Measurements from ENCODE around the gene BRINP1. TPM values are rescaled to one million over a fixed set of nuclear protein-coding genes. Genes with fewer than 3 reads are reported as not detected.

Gene BRINP1
- total and polyA plus RNA-seq, 2 donors (not counting 3 experiments of a cell fraction or from before 2014, with no cell fraction given) = 0.04 TPM; not detected in 1

- FAIRE-seq = no peak
- no peak overlapping the region for H3K4me2 ChIP-seq (ENCODE audit: insufficient read depth, low read length)
- BruUV-seq (replicated peaks) = no TSS peak
Measured at GRCh38 chr9:119283078-119283794, 86.0 kb downstream of the BRINP1 start.

More at GRCh38 chr9:119283078-119283794, 86.0 kb downstream of the BRINP1 start:
- Histone ChIP-seq H3K9me1 (replicated peaks; ENCODE audit: control insufficient read depth, extremely low read depth, insufficient read depth, low read length) (no peaks in the 10 kb centered on the region), H4K20me1 (replicated peaks; ENCODE audit: control insufficient read depth, extremely low read depth, insufficient read depth, low read length) (no peaks in the 10 kb centered on the region), H3K9me3 (replicated peaks; ENCODE audit: control insufficient read depth, insufficient read depth, low read length) (no peaks in the 10 kb centered on the region), H3K27ac (ENCODE audit: insufficient read depth, low read depth, low read length) (no peak overlapping the region), H2AFZ (ENCODE audit: low read depth, low read length) (no peak overlapping the region), H3K4me3 (replicated peaks in 1 of 3; ENCODE audit: insufficient read depth in 1 of 3, low read depth in 1 of 3, low read length in 3 of 3) (no peak overlapping the region), H3K27me3 (ENCODE audit: control insufficient read depth in 2 of 2, insufficient read depth in 2 of 2, low read length in 2 of 2) (no peaks in the 10 kb centered on the region), H3K4me1 (ENCODE audit: control insufficient read depth, extremely low read depth, insufficient read depth, low read length) (no peaks in the 10 kb centered on the region), H3K9ac (replicated peaks; ENCODE audit: extremely low read depth, insufficient read depth, low read length) (no peak overlapping the region), H3K36me3 (ENCODE audit: control insufficient read depth in 2 of 2, extremely low read depth in 1 of 2, insufficient read depth in 2 of 2, low read length in 2 of 2) (no peaks in the 10 kb centered on the region), H3K79me2 (ENCODE audit: control insufficient read depth, insufficient read depth, low read length) (no peaks in the 10 kb centered on the region)
- ChIA-PET POLR2A (no interaction called here), CTCF (no interaction called here)
- intact Hi-C loops (cut with micrococcal nuclease) (no loop called here), dilution Hi-C loops (cut with MboI; ENCODE audit: extremely low pct_ligation_motif_present, low sequenced_read_pairs) (no loop called here)
- TF ChIP-seq, protein P1, sequence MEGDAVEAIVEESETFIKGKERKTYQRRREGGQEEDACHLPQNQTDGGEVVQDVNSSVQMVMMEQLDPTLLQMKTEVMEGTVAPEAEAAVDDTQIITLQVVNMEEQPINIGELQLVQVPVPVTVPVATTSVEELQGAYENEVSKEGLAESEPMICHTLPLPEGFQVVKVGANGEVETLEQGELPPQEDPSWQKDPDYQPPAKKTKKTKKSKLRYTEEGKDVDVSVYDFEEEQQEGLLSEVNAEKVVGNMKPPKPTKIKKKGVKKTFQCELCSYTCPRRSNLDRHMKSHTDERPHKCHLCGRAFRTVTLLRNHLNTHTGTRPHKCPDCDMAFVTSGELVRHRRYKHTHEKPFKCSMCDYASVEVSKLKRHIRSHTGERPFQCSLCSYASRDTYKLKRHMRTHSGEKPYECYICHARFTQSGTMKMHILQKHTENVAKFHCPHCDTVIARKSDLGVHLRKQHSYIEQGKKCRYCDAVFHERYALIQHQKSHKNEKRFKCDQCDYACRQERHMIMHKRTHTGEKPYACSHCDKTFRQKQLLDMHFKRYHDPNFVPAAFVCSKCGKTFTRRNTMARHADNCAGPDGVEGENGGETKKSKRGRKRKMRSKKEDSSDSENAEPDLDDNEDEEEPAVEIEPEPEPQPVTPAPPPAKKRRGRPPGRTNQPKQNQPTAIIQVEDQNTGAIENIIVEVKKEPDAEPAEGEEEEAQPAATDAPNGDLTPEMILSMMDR (IDR thresholded peaks at IDR 0.05; ENCODE audit: extremely low read depth in 1 of 2, insufficient read depth in 1 of 2, low read depth in 1 of 2, low read length in 2 of 2) = no peak
- TF ChIP-seq MAX (IDR thresholded peaks at IDR 0.05; ENCODE audit: insufficient read depth, insufficient read length) (no peak), JUN (IDR thresholded peaks at IDR 0.05; ENCODE audit: borderline replicate concordance, insufficient read depth, insufficient read length, low read depth) (no peak), MYC (IDR thresholded peaks at IDR 0.05; ENCODE audit: low read depth, low read length) (no peak), EZH2 (IDR thresholded peaks at IDR 0.05; ENCODE audit: borderline replicate concordance, low read depth, low read length, severe bottlenecking) (no peak), POLR2AphosphoS5 (IDR thresholded peaks at IDR 0.05; ENCODE audit: insufficient read depth, low read depth, low read length) (no peak), FOS (IDR thresholded peaks at IDR 0.05; ENCODE audit: borderline replicate concordance, insufficient read depth, low read length) (no peak), POLR2A (IDR thresholded peaks at IDR 0.05; ENCODE audit: low read depth, low read length) (no peak), GATA2 (IDR thresholded peaks at IDR 0.05; ENCODE audit: insufficient read depth, insufficient read length, low read depth, low read length) (no peak)
- DNase-seq (ENCODE audit: low read depth, low spot score) = no peak

Data from endothelial cell of umbilical vein (primary cell).